HG03442 (cell line): ENCODE measurements around the gene ZDHHC7.
"Not testable (repeated sequence)": the region's sequence is repeated elsewhere in the genome, so short reads cannot be mapped to it uniquely, and the experiment has no call there.

Source experiments
- ATAC-seq: cut with Tn5 transposase; IDR thresholded peaks from one replicate; pipeline ENCODE4 v1.9.1; 2021; ENCODE audit warnings: mild to moderate bottlenecking, moderate library complexity; ENCODE audit not compliant: unreplicated experiment

ZDHHC7 gene

DNA sequence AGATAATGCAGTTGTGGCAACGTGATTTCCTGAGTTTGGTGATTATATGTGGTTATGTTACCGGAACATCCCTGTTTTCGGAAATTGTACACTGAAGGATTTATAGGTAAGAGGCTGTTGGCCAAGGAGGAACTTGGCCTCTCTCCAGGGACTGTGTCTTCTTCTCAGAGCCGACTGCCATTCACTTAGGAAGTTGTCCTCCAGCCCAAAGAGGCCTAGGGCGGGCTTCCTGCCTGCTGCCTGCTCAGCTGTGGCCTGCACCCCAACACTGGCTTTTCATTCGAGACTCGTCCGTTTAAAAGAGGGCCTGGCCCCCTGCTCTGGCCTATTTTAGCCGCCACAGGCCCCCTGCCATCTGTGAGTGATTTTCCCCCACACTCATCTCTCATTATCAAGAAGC lies 64.3 kb downstream of the ZDHHC7 start:
- no peak for ATAC-seq

DNA sequence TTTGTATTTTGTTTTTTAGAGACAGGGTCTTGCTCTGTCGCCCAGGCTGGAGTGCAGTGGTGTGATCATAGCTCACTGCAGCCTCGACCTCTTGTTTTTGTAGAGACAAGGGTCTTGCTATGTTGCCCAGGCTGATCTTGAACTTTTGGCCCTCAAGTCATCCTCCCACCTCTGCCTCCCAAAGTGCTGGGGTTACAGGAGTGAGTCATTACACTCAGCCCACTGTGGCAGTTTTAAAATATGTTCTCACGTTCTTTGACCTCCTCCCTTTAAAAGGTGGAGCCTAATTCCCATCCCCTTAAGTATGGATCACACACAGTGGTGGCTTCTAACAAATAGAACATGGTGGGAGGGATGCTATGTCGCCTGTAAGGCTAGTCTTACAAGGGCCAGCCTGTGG lies 67.7 kb downstream of the ZDHHC7 start:
- no peak for ATAC-seq

DNA sequence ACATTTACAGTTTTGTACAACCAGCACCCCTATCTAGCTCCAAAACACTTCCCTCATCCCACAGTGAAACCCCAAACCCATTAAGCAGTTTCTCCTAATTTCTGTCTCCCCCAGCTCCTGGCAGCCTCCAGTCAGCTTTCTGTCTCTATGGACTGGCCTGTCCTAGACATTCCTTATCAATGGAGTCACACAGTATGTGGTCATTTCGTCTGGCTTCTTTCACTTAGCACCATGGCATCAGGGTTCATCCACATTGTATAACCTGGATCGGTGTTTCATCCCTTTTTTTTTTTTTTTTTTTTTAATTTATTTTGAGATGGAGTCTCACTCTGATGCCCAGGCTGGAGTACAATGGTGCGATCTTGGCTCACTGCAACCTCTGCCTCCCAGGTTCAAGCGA lies 68.5 kb downstream of the ZDHHC7 start:
- ATAC-seq = no peak

DNA sequence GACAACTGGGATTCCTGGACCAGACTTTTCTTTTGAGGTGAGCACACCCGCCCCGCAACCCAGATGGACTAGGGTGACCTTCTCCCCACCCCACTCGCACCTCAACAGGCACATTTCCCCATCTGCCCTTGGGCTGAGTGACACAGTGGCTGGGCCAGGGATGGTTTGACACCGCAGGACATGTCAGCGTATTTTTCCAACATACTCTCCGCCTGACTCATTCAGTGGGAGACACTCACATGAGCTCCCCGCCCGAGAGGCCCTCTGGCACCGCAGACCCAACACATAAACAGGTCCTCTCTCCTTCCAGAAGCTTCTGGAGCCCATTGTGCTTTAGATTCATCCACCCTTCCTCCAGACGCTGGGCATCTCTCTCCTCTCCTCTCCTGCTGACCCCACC lies 69.4 kb downstream of the ZDHHC7 start:
- ATAC-seq = no peak

DNA sequence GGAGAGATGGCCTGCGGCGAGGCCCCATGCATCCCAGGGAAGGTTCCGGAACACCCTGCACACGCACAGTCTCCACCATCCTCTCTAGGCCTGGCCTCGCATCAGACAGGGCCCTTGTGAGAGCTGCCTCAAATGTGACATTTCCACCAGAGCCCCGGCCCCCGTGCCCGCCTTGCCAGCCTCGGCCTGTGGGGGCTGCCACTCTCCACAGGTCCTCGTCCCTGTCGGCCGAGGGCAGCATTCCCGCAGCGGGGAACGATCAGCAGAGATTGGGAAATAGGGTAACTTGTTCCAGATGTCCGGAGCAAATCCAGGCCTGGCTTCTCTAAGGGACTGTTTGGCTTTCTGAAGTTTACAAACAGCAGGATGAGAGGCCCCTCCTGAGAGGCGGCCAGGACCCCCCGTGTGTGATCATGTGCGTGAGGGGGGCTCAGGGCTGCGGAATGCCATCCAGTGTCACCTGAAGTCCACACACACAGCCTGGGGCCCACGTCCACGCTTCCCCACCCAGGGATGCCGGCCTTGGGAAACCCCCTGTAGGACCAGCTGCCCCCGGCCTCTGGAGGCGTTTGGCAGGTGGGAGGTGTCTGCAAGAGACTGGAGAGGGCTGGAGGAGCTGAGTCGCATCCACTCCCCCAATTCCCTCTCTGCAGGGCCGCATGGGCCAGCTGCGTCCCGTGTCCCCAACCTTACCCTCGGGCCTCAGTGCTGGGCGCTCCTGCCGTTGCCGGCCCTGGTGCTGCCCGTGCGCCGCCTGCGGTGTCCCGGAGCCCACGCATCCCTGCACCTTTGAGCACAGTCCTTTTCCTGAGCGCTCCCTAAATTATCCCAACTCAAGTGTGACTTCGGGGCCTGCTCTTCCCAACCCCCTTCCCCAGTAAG lies 70.4 kb downstream of the ZDHHC7 start:
- no peak for ATAC-seq

DNA sequence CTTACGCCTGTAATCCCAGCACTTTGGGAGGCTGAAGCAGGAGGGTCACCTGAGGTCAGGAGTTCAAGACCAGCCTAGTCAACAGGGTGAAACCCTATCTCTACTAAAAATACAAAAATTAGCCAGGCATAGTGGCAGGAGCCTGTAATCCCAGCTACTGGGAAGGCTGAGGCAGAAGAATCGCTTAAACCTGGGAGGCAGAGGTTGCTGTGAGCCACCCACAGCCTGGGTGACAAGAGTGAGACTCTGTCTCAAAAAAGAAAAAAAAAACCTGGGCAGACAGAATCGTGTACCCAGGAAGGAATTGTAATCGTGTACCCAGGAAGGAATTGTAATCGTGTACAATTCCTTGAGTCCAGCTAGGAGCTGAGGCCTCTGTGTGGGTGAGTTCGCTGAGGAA lies 72.7 kb downstream of the ZDHHC7 start:
- ATAC-seq = not testable (repeated sequence)

DNA sequence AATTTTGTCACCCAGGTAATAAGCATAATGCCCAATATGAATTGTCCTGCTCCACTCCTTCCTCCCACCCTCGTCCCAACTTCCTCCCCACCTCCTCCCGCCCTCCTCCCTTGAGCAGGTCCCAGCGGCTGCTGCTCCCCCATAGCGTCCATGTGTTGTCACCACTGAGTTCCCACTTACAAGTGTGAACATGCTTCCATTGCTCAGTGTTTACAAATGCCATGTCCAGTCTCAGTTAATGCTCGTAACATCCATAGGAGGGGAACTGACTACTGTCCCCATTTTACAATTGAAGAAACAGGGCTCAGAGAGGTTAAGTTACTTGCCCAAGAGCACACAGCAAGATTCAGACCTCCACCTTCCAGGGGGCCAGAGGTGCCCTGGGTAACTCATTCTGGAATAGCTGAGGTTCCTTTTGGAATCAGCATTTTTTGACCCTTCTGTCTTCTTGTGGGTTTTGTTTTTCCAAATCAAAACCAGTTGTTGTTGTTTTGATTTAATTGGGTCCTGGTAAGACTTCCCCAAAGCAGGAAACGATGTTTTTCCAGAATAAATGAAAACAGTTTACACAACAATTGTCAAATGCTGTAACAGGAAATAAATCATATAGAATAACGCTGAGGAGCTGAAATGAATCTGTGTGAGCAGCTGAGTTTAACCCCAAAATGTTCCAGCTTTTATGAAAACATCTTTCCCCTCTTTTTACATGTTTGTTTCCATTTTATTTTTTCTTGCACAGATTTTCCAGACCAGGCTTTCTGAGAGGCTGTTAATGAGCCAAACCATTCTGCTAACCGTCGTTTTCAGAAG lies 73.9 kb downstream of the ZDHHC7 start:
- no peak for ATAC-seq

DNA sequence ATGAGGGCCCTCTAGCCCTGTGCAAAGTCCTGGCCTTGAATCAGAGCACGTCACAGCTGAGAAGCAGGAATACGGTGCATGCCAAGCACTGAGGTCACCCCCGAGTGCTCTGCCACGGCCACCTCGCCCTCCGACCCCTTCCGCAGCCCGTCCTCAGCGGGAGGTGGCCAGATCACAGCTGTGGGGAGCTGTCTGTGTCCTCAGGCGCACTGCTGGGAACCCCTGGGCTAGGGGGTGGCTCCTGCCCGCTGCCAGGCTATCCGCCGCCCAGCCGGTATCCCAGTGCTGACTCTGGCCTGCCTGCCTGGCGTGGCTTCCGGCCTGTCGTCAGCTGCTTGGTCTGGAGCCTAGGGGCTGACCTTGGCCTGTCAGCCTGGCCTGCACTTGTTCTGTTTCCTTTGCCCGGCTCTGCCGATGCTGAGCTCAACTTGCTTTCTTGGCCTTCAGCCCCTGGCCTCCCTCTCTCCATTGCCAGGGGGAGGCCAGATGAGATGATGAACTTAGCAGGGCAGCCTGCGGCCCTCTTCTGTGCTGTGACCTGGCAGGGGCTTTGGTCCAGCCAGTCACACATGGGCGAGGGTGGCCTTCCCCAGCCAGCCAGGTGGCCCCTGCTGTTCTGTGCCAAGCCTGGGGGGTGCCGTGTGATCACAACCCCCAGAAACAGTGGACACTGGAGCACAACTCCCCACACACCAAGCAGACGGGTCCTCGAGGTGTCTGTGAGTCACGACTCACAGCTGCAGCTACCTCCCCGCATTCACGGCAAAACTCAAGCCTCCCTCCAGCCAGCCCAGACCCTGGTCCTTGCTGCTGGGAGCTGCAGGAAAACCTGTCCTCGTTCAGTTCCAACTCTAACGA lies 77.3 kb downstream of the ZDHHC7 start:
- no peak for ATAC-seq

DNA sequence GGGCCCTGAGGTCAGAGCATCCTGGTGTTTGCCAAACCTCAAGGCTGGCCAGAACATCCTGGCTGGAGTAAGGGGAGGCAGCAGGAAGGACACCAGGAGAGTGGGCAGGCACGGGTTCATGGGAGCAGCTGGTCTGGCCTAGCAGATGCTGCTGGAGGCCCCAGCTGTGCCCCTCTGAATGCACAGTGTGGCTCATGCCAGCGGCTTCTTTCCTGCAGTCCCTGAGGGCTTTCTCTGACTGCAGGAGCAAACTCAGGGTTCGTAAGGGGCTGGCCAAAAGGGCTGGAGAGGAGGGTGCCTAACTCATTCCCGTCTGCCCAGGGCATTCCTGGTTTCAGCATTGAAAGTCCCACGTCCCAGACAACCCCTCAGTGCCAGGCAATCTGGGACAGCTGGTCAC lies 78.7 kb downstream of the ZDHHC7 start:
- ATAC-seq = no peak

DNA sequence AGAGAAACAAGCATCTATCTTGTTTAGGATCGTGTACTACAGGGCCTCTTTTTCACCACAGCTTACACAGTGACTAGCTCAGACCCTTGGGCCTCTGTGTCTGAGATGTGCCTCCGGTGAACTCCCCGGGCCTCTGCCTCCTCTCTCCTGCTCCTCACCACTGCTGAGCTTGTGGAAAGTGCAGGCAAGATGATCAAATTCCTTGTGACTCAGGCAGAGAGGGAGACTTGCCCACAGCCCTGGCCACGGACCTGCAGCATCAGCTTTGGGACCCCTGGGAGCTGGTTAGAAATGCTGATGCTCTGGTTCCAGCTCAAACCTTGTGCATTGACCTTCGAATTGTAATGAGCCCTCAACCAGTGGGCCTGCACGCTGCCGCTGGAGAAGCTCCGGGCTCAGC lies 79.8 kb downstream of the ZDHHC7 start:
- ATAC-seq = no peak

DNA sequence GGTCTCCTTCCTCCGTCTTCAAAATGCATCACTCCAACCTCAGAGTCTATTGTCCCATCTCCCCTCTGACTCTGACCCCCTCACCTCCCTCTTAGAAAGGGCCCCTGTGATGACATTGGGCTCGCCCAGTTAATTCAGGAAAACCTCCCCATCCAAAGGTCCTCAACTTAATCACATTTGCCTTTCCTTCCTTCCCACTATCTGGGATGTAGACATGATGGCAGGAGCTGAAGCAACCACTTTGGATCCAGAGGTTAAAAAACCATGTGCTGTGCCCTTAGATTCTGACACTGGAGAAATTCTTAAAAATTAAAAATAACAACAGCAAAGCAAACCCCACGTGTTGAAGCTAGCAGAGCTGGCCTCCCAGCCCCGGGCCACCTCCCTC lies 80.2 kb downstream of the ZDHHC7 start:
- ATAC-seq = no peak

DNA sequence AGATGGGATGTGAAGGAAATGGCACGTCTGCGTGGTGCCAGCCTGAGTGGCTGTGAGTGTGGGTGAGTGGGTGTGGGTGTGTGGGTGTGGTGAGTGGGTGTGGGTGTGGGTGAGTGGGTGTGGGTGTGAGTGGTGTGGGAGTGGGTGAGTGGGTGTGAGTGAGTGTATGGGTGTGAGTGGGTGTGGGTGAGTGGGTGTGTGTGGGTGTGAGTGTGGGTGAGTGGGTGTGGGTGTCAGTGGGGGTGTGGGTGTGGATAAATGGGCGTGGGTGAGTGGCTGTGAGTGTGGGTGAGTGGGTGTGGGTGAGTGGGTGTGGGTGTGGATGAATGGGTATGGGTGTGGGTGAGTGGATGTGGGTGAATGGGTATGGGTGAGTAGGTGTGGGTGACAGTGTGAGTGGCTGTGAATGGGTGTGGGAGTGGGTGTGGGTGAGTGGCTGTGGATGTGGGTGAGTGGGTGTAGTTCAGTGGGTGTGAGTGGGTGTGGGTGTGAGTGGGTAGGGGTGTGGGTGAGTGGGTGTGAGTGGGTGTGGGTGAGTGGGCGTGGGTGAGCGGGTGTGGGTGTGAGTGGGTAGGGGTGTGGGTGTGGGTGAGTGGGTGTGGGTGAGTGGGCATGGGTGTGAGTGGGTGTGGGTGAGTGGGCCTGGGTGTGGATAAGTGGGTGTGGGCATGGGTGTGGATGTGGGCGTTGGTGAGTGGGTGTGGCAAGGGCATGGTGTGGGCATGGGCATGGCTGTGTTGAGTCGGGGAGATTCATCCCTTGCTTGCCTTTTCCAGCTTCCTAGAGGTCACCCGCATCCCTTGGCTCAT lies 80.8 kb downstream of the ZDHHC7 start:
- ATAC-seq = no peak

DNA sequence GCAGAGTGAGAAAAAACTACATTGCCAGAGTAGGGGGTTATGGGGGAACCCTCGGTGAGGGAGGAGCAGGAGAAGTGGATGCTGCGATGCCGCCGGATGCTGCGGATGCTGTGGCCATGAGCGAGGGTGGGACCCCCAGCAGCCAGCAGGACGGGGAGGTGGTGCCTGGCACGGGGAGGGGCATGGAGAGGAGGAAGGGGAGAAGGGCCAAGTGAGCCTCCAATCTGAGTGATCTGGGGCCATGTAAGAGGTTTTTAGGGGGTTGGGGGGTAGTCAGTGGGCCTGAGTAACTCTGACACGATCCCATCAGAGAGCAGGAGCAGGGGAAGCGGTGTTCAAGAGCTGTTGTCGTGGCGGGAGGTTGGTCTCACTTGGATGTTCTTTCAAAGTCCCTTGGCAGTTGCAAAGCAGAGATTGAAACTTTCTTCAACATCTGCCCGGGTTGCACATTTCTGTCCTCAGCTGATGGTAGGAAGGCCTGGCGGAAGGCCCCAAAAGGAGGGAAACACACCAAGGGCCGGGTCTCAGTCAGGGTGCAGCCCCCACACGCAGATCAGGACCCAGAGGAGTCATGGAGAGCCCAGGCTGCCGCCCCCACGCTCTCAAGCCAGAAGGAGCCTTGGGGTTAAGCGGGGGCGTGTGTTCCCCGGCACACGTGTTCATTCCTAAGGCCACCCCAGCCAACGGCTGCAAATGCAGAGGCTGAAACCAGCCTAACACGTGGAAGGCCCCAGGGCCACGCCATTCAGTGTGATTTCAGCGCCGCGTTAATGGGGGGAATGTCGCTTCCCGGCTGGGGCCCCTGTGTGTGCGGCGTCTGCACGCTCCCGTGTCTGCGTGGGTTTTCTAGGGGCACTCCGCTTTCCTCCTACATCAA lies 81.7 kb downstream of the ZDHHC7 start:
- ATAC-seq = no peak

DNA sequence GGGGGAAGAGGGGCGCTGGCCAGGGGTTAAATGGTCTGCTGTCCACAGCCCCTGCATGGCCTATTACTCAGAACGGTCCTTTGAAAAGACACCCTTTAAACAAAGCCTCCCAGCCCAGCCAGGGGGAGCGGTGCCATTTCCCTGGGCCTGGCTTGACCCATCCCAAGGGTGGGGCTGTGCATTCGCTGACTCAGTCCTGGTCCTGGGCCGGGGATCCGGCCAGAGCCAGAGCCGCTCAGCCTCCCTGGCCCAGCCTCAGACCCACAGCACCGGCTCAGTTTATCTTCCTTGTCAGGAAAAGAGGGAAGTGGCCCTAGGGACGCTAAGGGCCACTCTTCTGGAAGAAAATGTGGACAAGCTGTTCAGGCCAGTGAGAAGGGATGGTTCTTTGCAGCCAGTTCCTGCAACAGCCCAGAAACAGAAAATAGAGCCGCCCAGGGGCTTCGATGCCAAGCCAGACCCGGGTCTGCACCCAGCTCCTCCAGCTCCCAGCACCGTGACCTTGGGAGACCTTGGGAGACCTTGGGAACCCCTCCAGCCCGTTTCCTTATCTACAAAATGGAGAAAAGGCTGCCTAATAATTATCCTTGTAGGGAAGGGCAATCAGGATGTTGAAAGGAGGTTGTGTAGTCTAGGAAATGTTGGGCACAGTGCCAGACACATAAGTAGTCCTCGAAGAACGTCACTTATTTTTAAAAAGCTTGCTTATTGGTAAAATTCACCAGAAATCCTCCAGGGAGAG lies 82.5 kb downstream of the ZDHHC7 start:
- no peak for ATAC-seq

DNA sequence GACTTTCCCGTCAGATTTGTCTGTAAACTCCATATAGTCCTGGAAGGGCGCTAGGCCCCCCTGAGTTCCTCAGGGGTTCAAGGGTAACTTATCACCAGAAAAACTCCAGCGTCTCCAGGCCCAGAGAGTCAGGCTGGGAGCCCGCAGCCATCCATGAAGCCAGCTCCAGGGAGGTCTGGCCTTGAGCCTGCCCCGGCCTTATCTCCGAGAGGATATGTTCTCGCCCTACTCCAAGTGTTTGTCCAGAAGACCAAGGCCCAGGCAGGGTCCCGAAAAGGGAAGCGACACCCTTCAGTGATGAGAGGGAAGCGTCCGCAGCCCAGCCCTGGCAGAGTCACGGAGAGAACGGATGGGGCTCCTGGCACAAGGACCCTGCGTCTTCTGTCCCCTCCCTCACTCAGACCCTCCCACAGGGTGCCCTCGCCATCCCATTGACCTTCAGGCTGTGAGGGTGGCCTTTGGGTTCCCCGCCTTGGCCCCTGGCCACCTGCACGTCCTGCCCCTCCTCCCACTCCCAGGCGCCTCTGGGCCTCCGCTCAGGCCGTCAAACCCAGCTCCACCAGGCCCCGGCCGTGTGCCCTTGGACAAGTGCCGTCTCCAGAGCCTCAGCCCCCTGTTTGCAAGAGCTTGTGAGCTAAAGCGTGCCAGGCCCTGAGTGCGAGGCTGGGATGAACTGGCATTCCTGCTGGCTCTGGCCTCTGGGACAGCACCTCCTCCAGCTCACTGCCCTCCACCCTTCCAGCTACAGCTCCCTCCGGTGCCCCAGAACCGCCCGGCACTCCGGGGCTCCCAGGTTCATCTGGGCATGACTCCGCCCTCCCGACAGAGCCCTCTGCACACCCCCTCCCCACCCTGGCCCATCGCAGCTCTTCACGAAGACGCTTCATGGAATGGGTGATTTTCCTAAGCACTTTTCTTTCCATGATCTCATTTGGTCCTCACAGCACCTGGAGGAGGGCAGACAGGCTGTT lies 83.4 kb downstream of the ZDHHC7 start:
- no peak for ATAC-seq

DNA sequence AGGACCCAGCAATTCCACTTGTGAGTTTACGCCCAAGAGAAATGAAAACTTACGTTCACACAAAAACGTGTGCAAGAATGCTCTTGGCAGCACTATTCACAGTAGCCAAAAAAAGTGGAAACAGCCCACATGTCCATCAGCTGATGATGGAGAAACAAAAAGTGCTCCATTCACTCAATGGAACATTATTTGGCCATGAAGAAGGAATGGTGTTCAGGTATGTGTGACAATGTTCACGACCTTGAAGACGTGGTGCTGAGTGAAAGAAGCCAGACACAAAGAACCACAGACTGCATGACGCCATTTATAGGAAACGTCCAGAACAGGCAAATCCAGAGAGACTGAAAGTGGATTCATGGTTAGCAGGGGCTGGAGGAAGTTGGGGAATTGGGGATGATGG lies 84.9 kb downstream of the ZDHHC7 start:
- ATAC-seq = no peak

DNA sequence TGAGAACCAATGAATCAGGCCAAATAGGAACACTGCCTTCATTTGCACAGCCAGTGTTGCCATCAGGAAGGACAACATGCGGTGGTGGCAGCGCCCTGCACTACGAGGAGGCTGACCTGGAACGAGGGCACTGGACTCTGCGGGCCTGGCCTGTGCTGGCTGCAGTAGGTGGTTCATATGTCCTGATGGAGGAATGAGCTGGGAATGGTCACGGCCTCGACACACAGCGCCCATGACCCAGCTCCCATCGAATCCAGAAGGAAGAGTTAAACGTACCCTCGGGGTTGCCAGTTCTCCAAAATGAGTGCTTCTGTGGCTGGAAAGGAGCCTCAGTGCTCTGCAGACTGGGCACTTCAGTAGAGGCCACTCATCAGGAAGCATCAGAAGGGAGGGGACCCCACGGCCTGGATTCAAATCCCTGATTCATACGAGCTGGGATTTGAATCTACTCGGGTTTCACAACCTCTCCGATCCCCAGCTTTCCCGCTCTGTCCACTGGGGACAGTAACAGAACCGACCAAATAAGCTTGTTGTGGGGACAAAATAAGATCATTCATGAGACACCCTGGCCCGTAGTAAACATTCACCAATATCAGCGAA lies 85.5 kb downstream of the ZDHHC7 start:
- ATAC-seq = no peak
